ENCODE results near the gene TUBA4B. TPM values are rescaled to one million over a fixed set of nuclear protein-coding genes. Genes with fewer than 3 reads are reported as not detected.

TUBA4B gene
- total RNA-seq, 4 donors from 2014 or later, result not detected

DNA sequence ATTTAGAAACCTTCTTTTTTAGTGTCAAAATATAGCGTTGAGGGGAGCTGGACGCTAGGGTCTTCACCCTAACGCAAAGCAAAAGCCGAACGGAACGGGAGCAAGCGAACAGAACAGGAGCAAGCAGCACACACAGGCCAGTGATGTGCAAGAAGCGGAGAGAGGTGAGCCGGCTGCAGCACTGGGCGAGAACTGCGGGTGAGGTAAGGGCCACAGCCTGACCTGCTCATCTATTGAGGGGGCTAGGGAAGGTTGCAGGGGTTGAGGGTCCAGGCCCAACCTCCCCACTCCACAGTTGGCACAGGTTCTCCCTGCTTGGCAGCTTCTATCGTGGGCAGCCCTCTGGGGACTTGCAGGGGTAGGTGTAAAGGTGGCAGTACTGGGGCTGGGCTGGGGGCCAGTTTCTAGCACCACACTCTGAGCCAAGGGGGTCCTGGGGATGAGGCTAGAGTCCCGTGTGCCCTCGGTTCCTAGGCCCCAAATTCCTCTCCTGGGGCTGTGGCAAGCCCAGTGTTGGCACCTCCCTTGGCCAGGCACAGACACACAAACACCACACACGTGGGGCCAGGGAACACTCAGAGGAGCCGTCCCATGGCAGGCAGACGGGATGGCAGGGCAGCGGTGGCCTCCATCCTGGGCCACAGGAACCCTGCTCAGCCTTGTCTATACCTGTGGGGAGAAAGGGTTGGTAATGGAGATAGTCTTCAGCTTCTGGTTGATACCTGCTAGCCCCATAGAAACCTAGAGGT is 33.1 kb upstream of the TUBA4B start:
- ATAC-seq (ENCODE audit: low FRiP score) (no peak), DNase-seq (ENCODE audit: low spot score) (no peak)
- TF ChIP-seq, protein P1, sequence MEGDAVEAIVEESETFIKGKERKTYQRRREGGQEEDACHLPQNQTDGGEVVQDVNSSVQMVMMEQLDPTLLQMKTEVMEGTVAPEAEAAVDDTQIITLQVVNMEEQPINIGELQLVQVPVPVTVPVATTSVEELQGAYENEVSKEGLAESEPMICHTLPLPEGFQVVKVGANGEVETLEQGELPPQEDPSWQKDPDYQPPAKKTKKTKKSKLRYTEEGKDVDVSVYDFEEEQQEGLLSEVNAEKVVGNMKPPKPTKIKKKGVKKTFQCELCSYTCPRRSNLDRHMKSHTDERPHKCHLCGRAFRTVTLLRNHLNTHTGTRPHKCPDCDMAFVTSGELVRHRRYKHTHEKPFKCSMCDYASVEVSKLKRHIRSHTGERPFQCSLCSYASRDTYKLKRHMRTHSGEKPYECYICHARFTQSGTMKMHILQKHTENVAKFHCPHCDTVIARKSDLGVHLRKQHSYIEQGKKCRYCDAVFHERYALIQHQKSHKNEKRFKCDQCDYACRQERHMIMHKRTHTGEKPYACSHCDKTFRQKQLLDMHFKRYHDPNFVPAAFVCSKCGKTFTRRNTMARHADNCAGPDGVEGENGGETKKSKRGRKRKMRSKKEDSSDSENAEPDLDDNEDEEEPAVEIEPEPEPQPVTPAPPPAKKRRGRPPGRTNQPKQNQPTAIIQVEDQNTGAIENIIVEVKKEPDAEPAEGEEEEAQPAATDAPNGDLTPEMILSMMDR (IDR thresholded peaks at IDR 0.05), result no peak

GRCh38 chr2:219220652-219221402 is 32.2 kb upstream of the TUBA4B start:
- TF ChIP-seq, protein P1 (IDR thresholded peaks at IDR 0.05), result no peak

DNA sequence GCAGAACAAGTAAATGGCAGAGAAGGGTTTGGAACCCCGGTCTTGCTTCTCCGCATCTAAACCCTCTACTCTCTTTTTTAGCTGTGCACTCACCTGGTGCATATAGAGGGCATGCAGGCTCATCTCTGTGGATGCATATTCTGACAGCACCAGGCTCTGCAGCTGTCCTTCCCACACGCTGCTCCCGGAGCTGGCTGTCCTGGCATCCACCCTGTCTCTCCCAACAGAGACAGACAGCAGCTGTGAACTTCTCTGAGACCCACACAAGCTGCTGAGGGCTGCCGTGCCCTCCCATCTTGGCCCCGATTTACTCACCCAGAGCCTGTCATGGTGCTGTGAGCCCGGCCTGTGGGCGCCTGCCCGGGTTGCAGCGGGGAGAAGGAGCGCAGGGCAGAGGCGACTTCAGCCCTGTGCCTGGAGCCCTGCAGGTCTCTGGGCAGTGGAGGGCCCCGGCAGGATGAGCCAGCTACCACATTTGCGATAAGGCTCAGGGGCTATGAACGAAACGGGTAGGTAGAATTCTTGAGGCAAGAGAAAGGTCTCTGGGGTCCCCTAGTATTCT is 31.0 kb upstream of the TUBA4B start:
- ATAC-seq (ENCODE audit: low FRiP score) (no peak), DNase-seq (ENCODE audit: low spot score) (no peak)
- TF ChIP-seq, protein P1 (IDR thresholded peaks at IDR 0.05), result no peak

More at GRCh38 chr2:219220652-219221402, 32.2 kb upstream of the TUBA4B start:
- no peak for DNase-seq (ENCODE audit: low spot score)
- no peak for ATAC-seq (ENCODE audit: low FRiP score)

GRCh38 chr2:219223831-219224610 is 29.0 kb upstream of the TUBA4B start:
- no peak for DNase-seq (ENCODE audit: low spot score)
- TF ChIP-seq, protein P1 (IDR thresholded peaks at IDR 0.05), result no peak
- ATAC-seq (ENCODE audit: low FRiP score), result no peak

GRCh38 chr2:219225350-219225749 is 27.7 kb upstream of the TUBA4B start:
- TF ChIP-seq, protein P1 (IDR thresholded peaks at IDR 0.05), result no peak
- ATAC-seq (ENCODE audit: low FRiP score) (no peak), DNase-seq (ENCODE audit: low spot score) (no peak)

- TF ChIP-seq, protein P1 (IDR thresholded peaks at IDR 0.05), result no peak
- no peak for ATAC-seq (ENCODE audit: low FRiP score)
- no peak for DNase-seq (ENCODE audit: low spot score)
Measured at GRCh38 chr2:219228041-219228910, 24.8 kb upstream of the TUBA4B start.

Measured in omental fat pad (tissue), 4 donors.